ENCODE results near the gene DERL3. TPM values are rescaled to one million over a fixed set of nuclear protein-coding genes. Genes with fewer than 3 reads are reported as not detected.

The DERL3 gene
- total RNA-seq, 1 experiment from 2014 or later = 12.5 TPM

DNA sequence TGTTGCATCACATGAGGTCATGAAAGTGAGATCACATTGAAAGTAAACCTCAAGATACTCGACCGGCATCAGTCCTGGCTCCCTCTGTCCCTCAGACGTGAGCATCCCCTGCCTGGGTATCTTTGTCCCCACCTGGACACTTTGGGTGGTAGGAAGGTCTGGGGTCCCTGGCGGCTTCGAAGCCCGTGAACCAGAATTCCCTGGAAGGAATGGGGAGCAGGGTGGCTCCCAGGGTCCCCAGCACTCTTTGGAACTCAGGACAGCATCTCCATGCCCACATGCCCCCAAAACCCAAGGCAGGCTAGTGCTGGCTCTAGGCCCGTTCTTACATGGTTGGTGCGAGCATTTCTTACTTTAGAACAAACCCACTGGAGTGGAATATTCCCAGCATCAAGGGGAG lies 7.5 kb downstream of the DERL3 start (continued):
- no peak for TF ChIP-seq ESRRA (CRISPR knock-in tag; IDR thresholded peaks at IDR 0.05; ENCODE audit: borderline replicate concordance)
- no peak for TF ChIP-seq IRF1 (CRISPR knock-in tag; IDR thresholded peaks at IDR 0.05)
- no peak for TF ChIP-seq RELA (CRISPR knock-in tag; IDR thresholded peaks at IDR 0.05; ENCODE audit: borderline replicate concordance)
- TF ChIP-seq ATF1 (CRISPR knock-in tag; IDR thresholded peaks at IDR 0.05) = no peak
- no peak for TF ChIP-seq FOXJ3 (CRISPR knock-in tag; IDR thresholded peaks at IDR 0.05; ENCODE audit: borderline replicate concordance)
- no peak for TF ChIP-seq ZNF416 (CRISPR knock-in tag; IDR thresholded peaks at IDR 0.05)

- ATAC-seq = no peak
- CTCF ChIA-PET = no interaction called here
- Mint-ChIP-seq H3K4me1 (peaks cover 8% of the 10 kb centered on the region), H3K4me3 (no peak overlapping the region), H3K9me3 (no peaks in the 10 kb centered on the region), H3K27me3 (ENCODE audit: low read depth) (no peaks in the 10 kb centered on the region; the same call in 1 of the 2 replicates), H3K27ac (no peak overlapping the region), H3K36me3 (peaks cover 48% of the 10 kb centered on the region)
- DNase-seq (ENCODE audit: low spot score) = no peak
- POLR2A ChIA-PET = no interaction called here
- TF ChIP-seq MXD4 (CRISPR knock-in tag; IDR thresholded peaks at IDR 0.05; ENCODE audit: borderline replicate concordance) = no peak
- no peak for TF ChIP-seq TEAD1 (CRISPR knock-in tag; IDR thresholded peaks at IDR 0.05)
- no peak for TF ChIP-seq FOXP4 (CRISPR knock-in tag; IDR thresholded peaks at IDR 0.05)
- no peak for TF ChIP-seq NFE2L1 (CRISPR knock-in tag; IDR thresholded peaks at IDR 0.05)
- no peak for TF ChIP-seq ETV6 (CRISPR knock-in tag; IDR thresholded peaks at IDR 0.05)
- no peak for TF ChIP-seq USF1 (CRISPR knock-in tag; IDR thresholded peaks at IDR 0.05)
- TF ChIP-seq IRF2 (CRISPR knock-in tag; IDR thresholded peaks at IDR 0.05; ENCODE audit: borderline replicate concordance, low read depth) = no peak
- TF ChIP-seq ZNF423 (CRISPR knock-in tag; IDR thresholded peaks at IDR 0.05) = no peak
- no peak for TF ChIP-seq ARID4B (CRISPR knock-in tag; IDR thresholded peaks at IDR 0.05; ENCODE audit: borderline replicate concordance)
- TF ChIP-seq CDX4 (CRISPR knock-in tag; IDR thresholded peaks at IDR 0.05; ENCODE audit: borderline replicate concordance) = no peak
- TF ChIP-seq SMAD4 (CRISPR knock-in tag; IDR thresholded peaks at IDR 0.05) = no peak
- no peak for TF ChIP-seq RELA (CRISPR knock-in tag; IDR thresholded peaks at IDR 0.05; ENCODE audit: borderline replicate concordance)
- no peak for TF ChIP-seq ESRRA (CRISPR knock-in tag; IDR thresholded peaks at IDR 0.05; ENCODE audit: borderline replicate concordance)
- no peak for TF ChIP-seq ZNF263 (CRISPR knock-in tag; IDR thresholded peaks at IDR 0.05; ENCODE audit: low read depth)
- TF ChIP-seq, protein P1, sequence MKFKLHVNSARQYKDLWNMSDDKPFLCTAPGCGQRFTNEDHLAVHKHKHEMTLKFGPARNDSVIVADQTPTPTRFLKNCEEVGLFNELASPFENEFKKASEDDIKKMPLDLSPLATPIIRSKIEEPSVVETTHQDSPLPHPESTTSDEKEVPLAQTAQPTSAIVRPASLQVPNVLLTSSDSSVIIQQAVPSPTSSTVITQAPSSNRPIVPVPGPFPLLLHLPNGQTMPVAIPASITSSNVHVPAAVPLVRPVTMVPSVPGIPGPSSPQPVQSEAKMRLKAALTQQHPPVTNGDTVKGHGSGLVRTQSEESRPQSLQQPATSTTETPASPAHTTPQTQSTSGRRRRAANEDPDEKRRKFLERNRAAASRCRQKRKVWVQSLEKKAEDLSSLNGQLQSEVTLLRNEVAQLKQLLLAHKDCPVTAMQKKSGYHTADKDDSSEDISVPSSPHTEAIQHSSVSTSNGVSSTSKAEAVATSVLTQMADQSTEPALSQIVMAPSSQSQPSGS (CRISPR knock-in tag; IDR thresholded peaks at IDR 0.05; ENCODE audit: borderline replicate concordance, low read depth) = no peak
- TF ChIP-seq ERG (CRISPR knock-in tag; IDR thresholded peaks at IDR 0.05) = no peak
Measured at GRCh38 chr22:23829845-23830372, 8.9 kb downstream of the DERL3 start.

All from WTC11 (cell line).